Liver (tissue), 9 donors: Measurements from ENCODE around the gene ZCCHC8. TPM values are rescaled to one million over a fixed set of nuclear protein-coding genes. Genes with fewer than 3 reads are reported as not detected.

Experiments
- DNase-seq: peaks from one replicate; pipeline ENCODE4 v3.0.0-alpha.2; 2017; ENCODE audit warnings: low spot score
- H3K27ac ChIP-seq, 2 donors: one replicate each; pipeline ENCODE4 v1.7.0; 2013; ENCODE audit warnings: inconsistent platforms in 2 of 2, low read length in 2 of 2, control low read depth in 1 of 2, low read depth in 1 of 2, mild to moderate bottlenecking in 1 of 2
- H3K27me3 ChIP-seq, 4 donors: one replicate each; pipeline versions ENCODE4 v1.6.1 to v1.7.0; 2013; ENCODE audit warnings: low read length in 3 of 4, inconsistent platforms in 1 of 4, mild to moderate bottlenecking in 1 of 4, moderate library complexity in 1 of 4; ENCODE audit not compliant: control insufficient read depth in 4 of 4, insufficient read depth in 4 of 4
- H3K36me3 ChIP-seq, 4 donors: one replicate each; pipeline versions ENCODE4 v1.6.1 to v1.7.0; 2013; ENCODE audit warnings: low read length in 3 of 4, mild to moderate bottlenecking in 3 of 4, low read depth in 1 of 4, moderate library complexity in 1 of 4; ENCODE audit not compliant: control insufficient read depth in 4 of 4, insufficient read depth in 3 of 4
- H3K4me1 ChIP-seq, 4 donors: one replicate each; pipeline versions ENCODE4 v1.6.1 to v1.7.0; 2013; ENCODE audit warnings: low read length in 3 of 4, mild to moderate bottlenecking in 3 of 4, moderate library complexity in 1 of 4; ENCODE audit not compliant: control insufficient read depth in 4 of 4, insufficient read depth in 4 of 4
- H3K4me3 ChIP-seq, 3 donors: one replicate each; pipeline versions ENCODE4 v1.6.1 to v1.7.0; 2013; ENCODE audit warnings: low read length in 3 of 3, control low read depth in 1 of 3, low read depth in 1 of 3, mild to moderate bottlenecking in 1 of 3
- H3K9ac ChIP-seq, 2 donors: one replicate each; pipeline ENCODE4 v1.7.0; 2013; ENCODE audit warnings: low read length in 2 of 2, mild to moderate bottlenecking in 2 of 2, moderate library complexity in 2 of 2, control low read depth in 1 of 2, low read depth in 1 of 2
- H3K9me3 ChIP-seq, 4 donors: one replicate each; pipeline versions ENCODE4 v1.6.1 to v1.7.0; 2013; ENCODE audit warnings: low read length in 3 of 4; ENCODE audit not compliant: control insufficient read depth in 4 of 4
- ATF3 ChIP-seq: IDR thresholded peaks from 2 replicates; pipeline ENCODE4 v1.6.1; 2016; ENCODE audit warnings: antibody characterized with exemption
- CTCF ChIP-seq: fragments of 150-350 bp; IDR thresholded peaks from 2 replicates; pipeline ENCODE4 v1.5.1; 2017; ENCODE audit warnings: improper control_type of control experiment, low read depth, low read length; ENCODE audit not compliant: missing input control
- EGR1 ChIP-seq, 2 donors: IDR thresholded peaks; 2 replicates each; pipeline ENCODE4 v1.6.1; 2016 to 2018; ENCODE audit warnings: antibody characterized with exemption in 2 of 2, low read depth in 2 of 2
- GABPA ChIP-seq, 2 donors: IDR thresholded peaks in 1 of 2; conservative IDR thresholded peaks in 1 of 2; 2 replicates each; pipeline ENCODE4 v1.6.1; 2016; ENCODE audit warnings: antibody characterized with exemption in 2 of 2, mild to moderate bottlenecking in 1 of 2, moderate library complexity in 1 of 2
- HNF4A ChIP-seq, 2 donors: conservative IDR thresholded peaks; 2 replicates each; pipeline ENCODE4 v1.6.1; 2016; ENCODE audit warnings: antibody characterized with exemption in 2 of 2, mild to moderate bottlenecking in 2 of 2
- HNF4G ChIP-seq: IDR thresholded peaks from 2 replicates; pipeline ENCODE4 v1.6.1; 2016; ENCODE audit warnings: antibody characterized with exemption
- NR2F2 ChIP-seq: IDR thresholded peaks from 2 replicates; pipeline ENCODE4 v1.6.1; 2016; ENCODE audit warnings: antibody characterized with exemption
- REST ChIP-seq: IDR thresholded peaks from 2 replicates; pipeline ENCODE4 v1.6.1; 2016; ENCODE audit warnings: antibody characterized with exemption, mild to moderate bottlenecking
- TAF1 ChIP-seq: conservative IDR thresholded peaks from 2 replicates; pipeline ENCODE4 v1.6.1; 2016; ENCODE audit warnings: antibody characterized with exemption, mild to moderate bottlenecking
- YY1 ChIP-seq: IDR thresholded peaks from 2 replicates; pipeline ENCODE4 v1.6.1; 2016; ENCODE audit warnings: antibody characterized with exemption, mild to moderate bottlenecking
- ZBTB33 ChIP-seq: IDR thresholded peaks from 2 replicates; pipeline ENCODE4 v1.6.1; 2016; ENCODE audit warnings: antibody characterized with exemption
- WGBS: extraction: QIAGEN DNeasy Blood & Tissue Kit; methylation state at CpG from one replicate; pipeline ENCODE4 v1.1.7; 2013; 5-methylcytosine and 5-hydroxymethylcytosine counted together
- polyA plus RNA-seq, 2 donors: library from polyadenylated mRNA; stranded (reverse) in 1 of 2; unstranded in 1 of 2; fragments of 200-250 nt in 1 of 2; fragments of >200 nt in 1 of 2; fragmentation: Nextera tagmentation in 1 of 2; extraction: Ambion mirVana in 1 of 2; gene quantifications; one replicate each; pipeline versions ENCODE4 v1.2.1 to v1.2.3, GENCODE V29; 2013 to 2015
- total RNA-seq, 2 donors: library from RNA; depleted of rRNA; stranded (reverse); fragments of >200 nt; gene quantifications; one replicate each; pipeline ENCODE4 v1.2.3, GENCODE V29; 2014
- donor health status: healthy.
- donor health status: healthy.
- donor health status: healthy.
- donor health status: healthy.
- donor health status: healthy.

The ZCCHC8 gene
- total and polyA plus RNA-seq, 4 donors, result 5.2 to 20.5 (median 12.9) TPM

- Histone ChIP-seq H3K4me1 (peaks cover 0 to 5% (median 2%) of the 10 kb centered on the region in 4 donors), H3K36me3 (peaks cover 18 to 59% (median 51%) of the 10 kb centered on the region in 4 donors), H3K9ac (no peak overlapping the region), H3K27ac (no peak overlapping the region), H3K9me3 (no peaks in the 10 kb centered on the region), H3K27me3 (no peaks in the 10 kb centered on the region), H3K4me3 (no peak overlapping the region)
- DNase-seq, result no peak
- 95% methylated on average over 2 of the region's 2 CpGs for WGBS
- TF ChIP-seq HNF4A (conservative IDR thresholded peaks at IDR 0.05) (no peak), CTCF (no peak), TAF1 (no peak), HNF4G (no peak), GABPA (IDR thresholded peaks at IDR 0.05 in 1 of 2, conservative IDR thresholded peaks at IDR 0.05 in 1 of 2) (no peak)
Observed at GRCh38 chr12:122474324-122474716, 26.4 kb downstream of the ZCCHC8 start.

- Histone ChIP-seq H3K4me3 (no peak overlapping the region), H3K9me3 (no peaks in the 10 kb centered on the region), H3K27me3 (no peaks in the 10 kb centered on the region), H3K4me1 (peaks cover 0 to 5% (median 2%) of the 10 kb centered on the region in 4 donors), H3K36me3 (peaks cover 16 to 55% (median 48%) of the 10 kb centered on the region in 4 donors), H3K9ac (no peak overlapping the region), H3K27ac (no peak overlapping the region)
- WGBS, result 88% methylated on average over 19 of the region's 19 CpGs
- TF ChIP-seq ATF3 (no peak), TAF1 (no peak), NR2F2 (no peak), ZBTB33 (no peak), YY1 (no peak), EGR1 (IDR thresholded peaks at IDR 0.05; ENCODE audit: low read depth in 2 of 2) (no peak), REST (no peak)
- no peak for DNase-seq
Observed at GRCh38 chr12:122473543-122474323, 27.0 kb downstream of the ZCCHC8 start.
